ENCODE measurements around the gene NLRC4.

The NLRC4 gene

GRCh38 chr2:32289165-32289999 is 24.7 kb upstream of the NLRC4 start:
- TF ChIP-seq FOXP2 (optimal IDR thresholded peaks at IDR 0.05; ENCODE audit: borderline replicate concordance, extremely low read depth, extremely low read length, insufficient read depth) (no peak), POLR2AphosphoS5 (IDR thresholded peaks at IDR 0.05; ENCODE audit: low read depth, low read length) (no peak), TAF1 (IDR thresholded peaks at IDR 0.05; ENCODE audit: borderline replicate concordance, insufficient read depth, low read length) (no peak), SIN3A (IDR thresholded peaks at IDR 0.05; ENCODE audit: borderline replicate concordance, insufficient read depth, low read length) (no peak), REST (IDR thresholded peaks at IDR 0.05; ENCODE audit: insufficient read depth in 1 of 2, low read depth in 2 of 2, low read length in 2 of 2) (no peak)

- no peak for TF ChIP-seq POLR2AphosphoS5 (IDR thresholded peaks at IDR 0.05; ENCODE audit: low read depth, low read length)
- TF ChIP-seq SIN3A (IDR thresholded peaks at IDR 0.05; ENCODE audit: borderline replicate concordance, insufficient read depth, low read length) = no peak
- no peak for TF ChIP-seq REST (IDR thresholded peaks at IDR 0.05; ENCODE audit: insufficient read depth in 1 of 2, low read depth in 2 of 2, low read length in 2 of 2)
- TF ChIP-seq FOXP2 (optimal IDR thresholded peaks at IDR 0.05; ENCODE audit: borderline replicate concordance, extremely low read depth, extremely low read length, insufficient read depth) = no peak
- TF ChIP-seq TAF1 (IDR thresholded peaks at IDR 0.05; ENCODE audit: borderline replicate concordance, insufficient read depth, low read length) = no peak
These were observed 19.6 kb upstream of the NLRC4 start for GRCh38 chr2:32284321-32284720.

GRCh38 chr2:32278478-32278853 is 13.8 kb upstream of the NLRC4 start:
- TF ChIP-seq FOXP2 (optimal IDR thresholded peaks at IDR 0.05; ENCODE audit: borderline replicate concordance, extremely low read depth, extremely low read length, insufficient read depth) = no peak
- TF ChIP-seq REST (IDR thresholded peaks at IDR 0.05; ENCODE audit: insufficient read depth in 1 of 2, low read depth in 2 of 2, low read length in 2 of 2) = no peak
- no peak for TF ChIP-seq TAF1 (IDR thresholded peaks at IDR 0.05; ENCODE audit: borderline replicate concordance, insufficient read depth, low read length)
- TF ChIP-seq SIN3A (IDR thresholded peaks at IDR 0.05; ENCODE audit: borderline replicate concordance, insufficient read depth, low read length) = no peak

- TF ChIP-seq REST (IDR thresholded peaks at IDR 0.05; ENCODE audit: insufficient read depth in 1 of 2, low read depth in 2 of 2, low read length in 2 of 2) (peak in 1 of 2 experiments; percentile 58; a peak in 1 of 4 replicates), POLR2AphosphoS5 (IDR thresholded peaks at IDR 0.05; ENCODE audit: low read depth, low read length) (peak; percentile 82), SIN3A (IDR thresholded peaks at IDR 0.05; ENCODE audit: borderline replicate concordance, insufficient read depth, low read length) (peak; percentile 88; the same call in 1 of the 2 replicates), FOXP2 (optimal IDR thresholded peaks at IDR 0.05; ENCODE audit: borderline replicate concordance, extremely low read depth, extremely low read length, insufficient read depth) (peak; percentile 58), TAF1 (IDR thresholded peaks at IDR 0.05; ENCODE audit: borderline replicate concordance, insufficient read depth, low read length) (peak; percentile 83; the same call in 1 of the 2 replicates)
These were observed 13.2 kb upstream of the NLRC4 start, which contains the start of gene YIPF4 for GRCh38 chr2:32277674-32278477. Gene YIPF4, plus strand, starts transcription at chr2:32277904. Its CDS starts 252 bp downstream, at chr2:32278156.
